GM12878 (cell line): ENCODE results near the gene MESD. TPM values are rescaled to one million over a fixed set of nuclear protein-coding genes. Genes with fewer than 3 reads are reported as not detected.
"Not testable (repeated sequence)": the region's sequence is repeated elsewhere in the genome, so short reads cannot be mapped to it uniquely, and the experiment has no call there.

Experiments
- ATAC-seq: fragments of 200-7000 bp; cut with Tn5 transposase; 3 replicates; pipeline ENCODE4 v1.9.1; 2020; ENCODE audit warnings: mild to moderate bottlenecking, moderate library complexity
- BruUV-seq: library from RNA; stranded (reverse); fragments of 400-500 nt; replicated peaks from 2 replicates; lab custom pipeline; 2021; lab: Mats Ljungman, UMichigan
- CTCF ChIA-PET: fragments of 300-600 bp; sonication (Branson Sonifier 250); formaldehyde crosslinking; extraction: SDS; loops from one replicate; lab custom pipeline; 2021; ENCODE audit warnings: inconsistent platforms; lab: Yijun Ruan, JAX
- POLR2A ChIA-PET: fragments of 350-600 bp; formaldehyde crosslinking; extraction: SDS; loops from one replicate; lab custom pipeline; 2021; ENCODE audit warnings: inconsistent platforms; lab: Charles Lee
- RAD21 ChIA-PET: fragments of 300-600 bp; sonication (Branson Sonifier 250); formaldehyde crosslinking; loops from one replicate; lab custom pipeline; 2023; ENCODE audit warnings: antibody characterized with exemption; ENCODE audit not compliant: unreplicated experiment; lab: Charles Lee
- SMC1A ChIA-PET: fragments of 300-600 bp; sonication (Branson Sonifier 250); formaldehyde crosslinking; loops from one replicate; lab custom pipeline; 2023; ENCODE audit not compliant: unreplicated experiment, uncharacterized antibody; lab: Charles Lee
- DNase-seq: peaks from one replicate; pipeline ENCODE4 v3.0.0-alpha.2; 2011; ENCODE audit warnings: low read depth, low spot score
- FAIRE-seq: peaks from 3 replicates; lab custom pipeline; 2011; peaks lifted over from hg19 to GRCh38; lab: Jason Lieb, UNC
- H2AFZ ChIP-seq: 2 replicates; pipeline ENCODE4 v1.6.0; 2011; ENCODE audit warnings: low read depth, low read length, control low read depth; ENCODE audit not compliant: control insufficient read depth
- H3K27ac ChIP-seq: 2 replicates; pipeline ENCODE4 v1.5.1; 2011; ENCODE audit warnings: control low read depth; ENCODE audit not compliant: control insufficient read depth, insufficient read depth
- H3K27me3 ChIP-seq, 2 experiments: replicated peaks in 1 of 2; 2 replicates each; pipeline versions ENCODE4 v1.6.0 to v1.6.1; 2011; ENCODE audit warnings: low read length in 1 of 2; ENCODE audit not compliant: control insufficient read depth in 2 of 2, insufficient read depth in 2 of 2
- H3K36me3 ChIP-seq, 2 experiments: 2 replicates each; pipeline ENCODE4 v1.5.1; 2011; ENCODE audit warnings: low read length in 1 of 2; ENCODE audit not compliant: control insufficient read depth in 2 of 2, insufficient read depth in 2 of 2
- H3K4me1 ChIP-seq: 2 replicates; pipeline ENCODE4 v1.6.1; 2011; ENCODE audit warnings: mild to moderate bottlenecking, low read length, moderate library complexity, mixed read lengths; ENCODE audit not compliant: control insufficient read depth, insufficient read depth
- H3K4me2 ChIP-seq: 2 replicates; pipeline ENCODE4 v1.6.0; 2011; ENCODE audit warnings: control low read depth; ENCODE audit not compliant: control insufficient read depth, insufficient read depth
- H3K4me3 ChIP-seq: fragments of 200-600 bp; sonication (generic); 2 replicates; pipeline ENCODE4 v1.5.1; 2016
- H3K79me2 ChIP-seq: 2 replicates; pipeline ENCODE4 v1.6.0; 2011; ENCODE audit warnings: low read length; ENCODE audit not compliant: control insufficient read depth, insufficient read depth
- H3K9ac ChIP-seq: 2 replicates; pipeline ENCODE4 v1.8.0; 2011; ENCODE audit warnings: low read length, control low read depth, mixed read lengths; ENCODE audit not compliant: control insufficient read depth, insufficient read depth
- H3K9me3 ChIP-seq: replicated peaks from 3 replicates; pipeline ENCODE4 v1.5.1; 2011; ENCODE audit warnings: mild to moderate bottlenecking, low read length; ENCODE audit not compliant: control insufficient read depth, insufficient read depth
- H4K20me1 ChIP-seq: 2 replicates; pipeline ENCODE4 v1.6.0; 2011; ENCODE audit not compliant: control insufficient read depth, insufficient read depth
- PAX5 ChIP-seq: IDR thresholded peaks from 2 replicates; pipeline ENCODE4 v1.6.1; 2011; ENCODE audit warnings: low read depth, low read length, borderline replicate concordance
- WGBS: methylation state at CpG from one replicate; pipeline ENCODE4 v1.1.6; 2016; ENCODE audit warnings: low lambda C conversion rate; ENCODE audit not compliant: insufficient replicate concordance, insufficient coverage; ENCODE audit errors: missing lambda C conversion rate; 5-methylcytosine and 5-hydroxymethylcytosine counted together
- in situ Hi-C: fragments of 300-500 bp; cut with MboI; formaldehyde crosslinking; loops from 9 replicates; pipeline ENCODE4 v1.14.3; 2018; ENCODE audit warnings: mixed read lengths
- intact Hi-C: fragments of 100-400 bp; cut with micrococcal nuclease; formaldehyde crosslinking; loops from one replicate; pipeline ENCODE4 v1.14.2; 2022; ENCODE audit not compliant: unreplicated experiment
- polyA plus RNA-seq, 11 experiments: library from polyadenylated mRNA; depleted of rRNA in 4 of 11; unstranded in 6 of 11; stranded (reverse) in 5 of 11; fragments of >200 nt; fragmentation: Nextera tagmentation in 4 of 11; fragmentation: Illumina TruSeq in 1 of 11; extraction: Ambion mirVana in 4 of 11; extraction: Trizol in 1 of 11; gene quantifications; 1 replicate in 1 of 11; 2 replicates in 10 of 11; pipeline versions ENCODE4 v1.2.1 to v1.2.3, GENCODE V29; 2011 to 2016; ENCODE audit warnings: inconsistent platforms in 2 of 11, missing spikeins in 2 of 11, low read depth in 1 of 11
- total RNA-seq, 4 experiments: library from RNA; depleted of rRNA in 3 of 4; stranded (reverse); fragments of >200 nt in 3 of 4; fragmentation: Illumina TruSeq in 1 of 4; extraction: Trizol in 1 of 4; gene quantifications; 2 replicates each; pipeline versions ENCODE4 v1.2.1 to v1.2.3, GENCODE V29; 2013 to 2021

The MESD gene
- total and polyA plus RNA-seq, 10 of the 15 experiments (the other 5 are each of a cell fraction or from before 2014, with no cell fraction given) = 10.2 to 39.8 (median 20.9) TPM

GRCh38 chr15:80966431-80967197 lies 23.0 kb downstream of the MESD start:
- CTCF ChIA-PET = interaction anchor here (0.6 to 4.1 kb wide), 5 partner anchors 9 to 401 kb away, joined by 3 to 28 read pairs (median 3); no protein-coding TSS in a partner anchor
- no peaks in the 10 kb centered on the region for H4K20me1 ChIP-seq

GRCh38 chr15:80965454-80965853 lies 24.2 kb downstream of the MESD start:
- RAD21 ChIA-PET = not testable (repeated sequence)

More at GRCh38 chr15:80966431-80967197, 23.0 kb downstream of the MESD start:
- TF ChIP-seq PAX5 = no peak
- 97% methylated on average over 8 of the region's 8 CpGs for WGBS
- BruUV-seq = no TSS peak
- in situ Hi-C loops = no loop called here
- Histone ChIP-seq H3K4me3 (no peak overlapping the region), H3K27ac (no peak overlapping the region), H3K9me3 (no peaks in the 10 kb centered on the region), H2AFZ (no peak overlapping the region), H3K9ac (no peak overlapping the region), H3K79me2 (no peaks in the 10 kb centered on the region), H3K36me3 (no peaks in the 10 kb centered on the region; a peak in 1 of 4 replicates), H3K27me3 (no peaks in the 10 kb centered on the region), H3K4me2 (no peak overlapping the region), H3K4me1 (no peaks in the 10 kb centered on the region)
- RAD21 ChIA-PET = interaction anchor here (1.0 to 2.2 kb wide), 2 partner anchors 9 to 183 kb away, joined by 3 to 8 read pairs; no protein-coding TSS in a partner anchor
- no peak for FAIRE-seq
- DNase-seq = no peak
- SMC1A ChIA-PET = interaction anchor here (0.8 kb wide), 1 partner anchor 191 kb away, joined by 4 read pairs; no protein-coding TSS in a partner anchor
- POLR2A ChIA-PET = no interaction called here
- ATAC-seq = no peak
- intact Hi-C loops = no loop called here

More at GRCh38 chr15:80965454-80965853, 24.2 kb downstream of the MESD start:
- H3K27me3 ChIP-seq, H4K20me1 ChIP-seq, in situ Hi-C loops, H3K9ac ChIP-seq, H3K79me2 ChIP-seq, ATAC-seq, intact Hi-C loops, SMC1A ChIA-PET, POLR2A ChIA-PET, H3K27ac ChIP-seq, H2AFZ ChIP-seq, DNase-seq, H3K4me3 ChIP-seq, H3K4me2 ChIP-seq, H3K4me1 ChIP-seq, CTCF ChIA-PET, FAIRE-seq, H3K36me3 ChIP-seq, BruUV-seq, H3K9me3 ChIP-seq: not testable (repeated sequence)
